ENCODE data around the gene OPRD1.

DNA sequence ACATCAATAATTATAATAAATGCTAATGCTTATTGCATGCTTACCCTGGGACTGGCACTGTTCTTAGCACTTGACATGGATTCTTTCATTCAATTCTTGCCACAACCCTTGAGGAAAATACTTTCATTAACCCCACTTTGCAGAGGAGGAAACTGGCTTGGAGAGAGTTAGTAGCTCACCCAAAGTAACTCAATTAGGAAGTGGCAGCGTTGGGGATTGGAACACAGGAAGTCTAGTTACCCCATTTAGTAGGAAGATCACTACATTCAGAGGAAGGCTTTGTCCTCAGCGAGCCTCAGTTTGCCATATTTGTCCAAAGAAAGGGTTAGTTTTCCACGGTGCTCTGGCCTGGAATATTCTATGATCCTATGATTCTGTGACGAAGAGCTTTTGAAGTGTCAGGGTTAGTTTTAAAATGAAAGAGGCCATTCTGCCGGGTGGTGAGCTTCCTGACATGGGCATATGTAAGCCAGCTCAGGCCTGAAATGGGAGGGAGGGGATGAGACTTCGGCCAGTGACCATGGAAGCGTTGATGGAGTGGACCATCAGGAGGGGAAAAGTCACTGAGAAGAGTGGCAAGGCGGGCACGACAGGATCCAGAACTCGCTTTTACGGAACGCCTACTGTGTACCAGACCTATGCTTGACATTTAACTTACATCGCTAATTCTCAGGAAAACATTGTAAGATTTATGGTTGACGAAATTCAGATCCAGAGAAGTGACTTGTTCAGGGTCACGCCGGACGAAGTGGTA lies 74.2 kb downstream of the OPRD1 start:
- TF ChIP-seq, protein P1, sequence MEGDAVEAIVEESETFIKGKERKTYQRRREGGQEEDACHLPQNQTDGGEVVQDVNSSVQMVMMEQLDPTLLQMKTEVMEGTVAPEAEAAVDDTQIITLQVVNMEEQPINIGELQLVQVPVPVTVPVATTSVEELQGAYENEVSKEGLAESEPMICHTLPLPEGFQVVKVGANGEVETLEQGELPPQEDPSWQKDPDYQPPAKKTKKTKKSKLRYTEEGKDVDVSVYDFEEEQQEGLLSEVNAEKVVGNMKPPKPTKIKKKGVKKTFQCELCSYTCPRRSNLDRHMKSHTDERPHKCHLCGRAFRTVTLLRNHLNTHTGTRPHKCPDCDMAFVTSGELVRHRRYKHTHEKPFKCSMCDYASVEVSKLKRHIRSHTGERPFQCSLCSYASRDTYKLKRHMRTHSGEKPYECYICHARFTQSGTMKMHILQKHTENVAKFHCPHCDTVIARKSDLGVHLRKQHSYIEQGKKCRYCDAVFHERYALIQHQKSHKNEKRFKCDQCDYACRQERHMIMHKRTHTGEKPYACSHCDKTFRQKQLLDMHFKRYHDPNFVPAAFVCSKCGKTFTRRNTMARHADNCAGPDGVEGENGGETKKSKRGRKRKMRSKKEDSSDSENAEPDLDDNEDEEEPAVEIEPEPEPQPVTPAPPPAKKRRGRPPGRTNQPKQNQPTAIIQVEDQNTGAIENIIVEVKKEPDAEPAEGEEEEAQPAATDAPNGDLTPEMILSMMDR (conservative IDR thresholded peaks at IDR 0.05 in 1 of 2, IDR thresholded peaks at IDR 0.05 in 1 of 2; ENCODE audit: extremely low read depth in 1 of 2, insufficient read depth in 1 of 2, low read depth in 1 of 2, low read length in 2 of 2): no peak
- TF ChIP-seq EZH2 (IDR thresholded peaks at IDR 0.05; ENCODE audit: borderline replicate concordance, low read length): no peak

Measured in mammary epithelial cell (primary cell).